ENCODE data around the gene CST3. TPM values are rescaled to one million over a fixed set of nuclear protein-coding genes. Genes with fewer than 3 reads are reported as not detected.

Gene CST3
- polyA plus RNA-seq, 3 donors from 2014 or later = 60.0 to 290 (median 289) TPM

DNA sequence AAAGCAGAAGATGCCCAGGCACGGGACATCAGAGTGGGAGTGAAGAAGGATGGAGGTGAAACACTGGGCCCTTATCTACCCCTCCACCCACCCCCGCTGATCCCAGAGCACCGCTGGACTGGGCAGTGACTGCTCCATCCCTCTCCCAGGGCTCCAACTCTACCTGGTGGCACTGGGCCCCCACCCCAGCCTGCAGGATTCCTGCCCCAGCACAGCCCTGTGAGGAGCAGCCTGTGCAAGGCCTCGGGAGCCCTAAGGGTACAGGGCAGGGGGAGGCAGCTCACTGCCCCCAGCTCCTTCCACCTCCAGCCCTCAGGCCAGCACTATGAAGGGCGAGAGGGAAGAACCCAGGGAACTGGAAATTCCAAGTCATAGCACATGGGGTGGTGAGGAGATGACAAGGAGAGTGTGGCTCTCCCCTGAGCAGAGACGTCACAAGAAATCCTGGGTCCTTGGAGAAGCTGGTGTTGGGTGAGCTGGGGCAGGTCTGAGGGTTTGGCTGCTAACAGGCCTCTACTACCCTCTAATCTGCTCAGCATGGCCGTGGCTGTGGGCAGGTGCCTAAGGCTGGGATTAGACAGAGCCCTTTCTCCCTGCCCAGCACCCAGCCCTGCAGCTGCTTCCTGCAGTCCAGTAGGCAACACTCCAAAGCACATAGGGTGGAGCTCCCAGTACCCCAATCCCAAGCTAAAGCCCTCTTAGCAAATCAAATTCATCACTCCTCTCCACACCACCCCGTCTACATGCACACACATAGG lies 3.5 kb downstream of the CST3 start:
- Mint-ChIP-seq H3K27me3 (ENCODE audit: low read depth in 3 of 3) (peaks cover under 1 to 3% (median 2%) of the 10 kb centered on the region in 3 donors), H3K4me1 (peaks cover 10 to 11% of the 10 kb centered on the region in 2 donors), H3K36me3 (no peaks in the 10 kb centered on the region), H3K4me3 (no peak overlapping the region), H3K27ac (no peak overlapping the region), H3K9me3 (peaks cover 0 to 1% (median 0%) of the 10 kb centered on the region in 6 donors)
- DNase-seq = no peak

DNA sequence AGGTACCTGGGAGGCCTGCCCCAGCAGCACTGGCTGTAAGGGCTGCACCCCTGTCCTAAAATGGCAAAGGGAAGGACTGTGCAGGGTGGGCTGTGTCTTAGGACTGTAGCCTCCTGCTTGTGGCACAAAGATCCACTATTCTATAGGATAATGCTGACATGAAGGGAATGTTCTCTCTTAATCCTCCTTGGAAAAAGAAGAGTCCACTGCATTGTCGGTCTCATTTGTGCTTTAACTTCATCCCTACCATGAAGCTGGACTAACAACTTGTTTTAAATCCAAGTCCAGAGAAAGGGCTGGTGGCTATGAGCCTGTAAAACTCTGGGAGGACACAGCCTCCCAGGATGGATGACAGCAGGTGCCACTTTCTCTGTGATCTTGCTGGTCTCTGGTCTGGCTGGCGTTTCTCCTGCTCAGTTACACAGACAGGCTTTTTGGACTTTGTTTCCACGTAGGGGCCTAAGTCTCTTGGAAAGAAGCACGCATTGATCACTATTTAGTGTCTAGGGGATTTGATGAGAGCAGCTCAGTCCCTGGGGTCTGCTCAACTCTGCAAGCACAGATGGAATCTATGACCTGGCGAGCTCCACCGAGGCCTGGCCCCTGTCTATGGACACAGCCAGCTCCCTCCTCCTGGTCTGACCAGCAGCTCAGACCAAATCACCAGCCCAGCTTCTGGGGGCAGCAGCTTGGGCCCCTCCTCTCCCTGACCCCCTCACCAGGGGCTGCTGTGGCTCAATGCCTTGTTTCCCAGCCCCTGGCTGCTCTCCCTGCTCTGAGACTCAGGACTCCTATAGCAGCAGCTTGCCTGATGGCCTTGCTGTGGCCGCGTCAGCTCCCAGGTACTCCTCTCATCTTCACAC lies 4.8 kb downstream of the CST3 start:
- Mint-ChIP-seq H3K4me1 (peaks cover 10 to 11% of the 10 kb centered on the region in 2 donors), H3K27ac (no peak overlapping the region), H3K4me3 (no peak overlapping the region), H3K9me3 (peaks cover 0 to 1% (median 0%) of the 10 kb centered on the region in 6 donors), H3K27me3 (ENCODE audit: low read depth in 3 of 3) (peaks cover 2 to 3% (median 2%) of the 10 kb centered on the region in 3 donors), H3K36me3 (peaks cover 0 to 4% (median 0%) of the 10 kb centered on the region in 3 donors)
- DNase-seq = no peak

- peaks cover 0 to 4% (median 0%) of the 10 kb centered on the region in 3 donors for H3K36me3 Mint-ChIP-seq
- peaks cover 2 to 4% (median 3%) of the 10 kb centered on the region in 3 donors for H3K27me3 Mint-ChIP-seq (ENCODE audit: low read depth in 3 of 3)
- no peak overlapping the region for H3K27ac Mint-ChIP-seq
- no peak for DNase-seq
- H3K4me3 Mint-ChIP-seq = no peak overlapping the region
- H3K4me1 Mint-ChIP-seq = peaks cover 8 to 11% of the 10 kb centered on the region in 2 donors
- peaks cover 0 to 1% (median 0%) of the 10 kb centered on the region in 6 donors for H3K9me3 Mint-ChIP-seq
These were observed 5.6 kb downstream of the CST3 start for GRCh38 chr20:23631981-23632710.

DNA sequence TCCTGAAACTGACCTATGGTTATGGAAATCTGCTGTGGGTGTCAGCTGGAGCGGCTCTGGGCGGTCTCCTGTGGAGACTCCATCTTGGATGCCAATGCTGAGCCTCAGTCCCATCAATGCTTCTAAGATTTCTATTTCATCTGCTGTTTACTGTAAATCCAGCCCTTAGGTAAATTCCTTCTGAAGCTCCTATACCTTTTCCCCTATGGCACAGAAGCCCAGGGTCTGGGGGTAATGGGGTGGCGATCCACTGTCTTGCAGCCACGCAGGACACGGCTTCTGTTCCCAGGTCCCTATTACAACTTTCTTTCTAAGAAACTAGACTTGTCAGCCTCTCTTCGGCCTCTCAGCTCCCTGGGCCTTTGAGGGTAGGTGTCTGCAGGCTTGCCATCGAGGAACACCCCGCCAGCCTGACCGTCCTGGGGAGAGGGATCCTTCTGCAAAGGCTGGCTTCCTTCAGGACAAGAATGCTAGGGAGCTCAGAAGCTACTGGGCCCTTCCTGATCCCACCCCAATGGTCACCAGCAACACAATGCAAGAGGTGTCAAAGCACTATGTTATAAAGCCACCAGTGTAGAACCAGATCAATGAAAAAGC lies 6.4 kb downstream of the CST3 start:
- Mint-ChIP-seq H3K27me3 (ENCODE audit: low read depth in 3 of 3) (peaks cover 0 to 4% (median 3%) of the 10 kb centered on the region in 3 donors), H3K27ac (peak overlapping the region in 1 of 6 donors; percentile 32), H3K36me3 (peaks cover 0 to 4% (median 0%) of the 10 kb centered on the region in 3 donors), H3K4me1 (peaks cover under 1 to 3% of the 10 kb centered on the region in 2 donors), H3K4me3 (no peak overlapping the region), H3K9me3 (peaks cover 0 to 1% (median 0%) of the 10 kb centered on the region in 6 donors)
- DNase-seq = no peak

GRCh38 chr20:23630392-23630849 lies 7.3 kb downstream of the CST3 start:
- no peaks in the 10 kb centered on the region for H3K4me1 Mint-ChIP-seq
- no peak overlapping the region for H3K27ac Mint-ChIP-seq
- H3K27me3 Mint-ChIP-seq (ENCODE audit: low read depth in 3 of 3) = peaks cover 0 to 6% (median 6%) of the 10 kb centered on the region in 3 donors
- H3K36me3 Mint-ChIP-seq = peaks cover 0 to 4% (median 0%) of the 10 kb centered on the region in 3 donors
- no peak for DNase-seq
- H3K4me3 Mint-ChIP-seq = no peak overlapping the region
- peaks cover 0 to 1% (median 0%) of the 10 kb centered on the region in 6 donors for H3K9me3 Mint-ChIP-seq

- peaks cover 0 to 4% (median 0%) of the 10 kb centered on the region in 3 donors for H3K36me3 Mint-ChIP-seq
- H3K4me1 Mint-ChIP-seq = no peaks in the 10 kb centered on the region
- peaks cover 0 to 1% (median 0%) of the 10 kb centered on the region in 6 donors for H3K9me3 Mint-ChIP-seq
- H3K27me3 Mint-ChIP-seq (ENCODE audit: low read depth in 3 of 3) = peaks cover 0 to 6% (median 6%) of the 10 kb centered on the region in 3 donors
- no peak for DNase-seq
- H3K27ac Mint-ChIP-seq = no peak overlapping the region
- H3K4me3 Mint-ChIP-seq = no peak overlapping the region
These were observed 8.0 kb downstream of the CST3 start for GRCh38 chr20:23629542-23630391.

DNA sequence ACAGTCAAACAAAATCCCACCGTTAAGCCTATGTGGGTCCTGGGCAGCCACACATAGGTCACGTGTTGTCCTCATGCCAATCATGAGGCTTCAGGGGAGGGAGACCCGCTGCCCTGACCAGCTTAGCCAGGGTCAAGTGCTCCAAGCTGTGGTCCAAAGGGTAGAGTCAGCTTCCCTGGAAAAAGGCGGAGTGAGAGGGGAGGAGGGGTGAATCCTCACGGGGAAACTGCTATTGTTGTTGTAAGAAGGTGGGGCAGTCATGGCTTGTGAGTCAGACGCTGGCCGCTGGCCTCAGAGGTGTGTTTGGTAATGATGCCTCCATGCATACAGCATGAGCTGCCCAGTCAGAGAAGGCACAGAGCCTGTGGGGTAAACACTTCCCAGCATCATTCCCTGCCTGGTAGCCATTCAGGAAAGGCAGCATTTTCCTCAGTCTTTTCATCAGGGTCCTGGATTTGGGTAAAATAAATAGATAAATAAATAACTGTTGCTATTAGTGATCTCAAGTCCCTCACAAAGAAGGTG lies 8.7 kb downstream of the CST3 start:
- no peak overlapping the region for H3K4me3 Mint-ChIP-seq
- DNase-seq = no peak
- H3K27ac Mint-ChIP-seq = no peak overlapping the region
- no peaks in the 10 kb centered on the region for H3K4me1 Mint-ChIP-seq
- H3K9me3 Mint-ChIP-seq = peaks cover 0 to 1% (median 0%) of the 10 kb centered on the region in 6 donors
- peaks cover 0 to 8% (median 6%) of the 10 kb centered on the region in 3 donors for H3K27me3 Mint-ChIP-seq (ENCODE audit: low read depth in 3 of 3)
- peaks cover 0 to 4% (median 0%) of the 10 kb centered on the region in 3 donors for H3K36me3 Mint-ChIP-seq

GRCh38 chr20:23628402-23629016 lies 9.2 kb downstream of the CST3 start:
- H3K36me3 Mint-ChIP-seq = peaks cover 0 to 4% (median 0%) of the 10 kb centered on the region in 3 donors
- no peaks in the 10 kb centered on the region for H3K4me1 Mint-ChIP-seq
- H3K4me3 Mint-ChIP-seq = no peak overlapping the region
- H3K27ac Mint-ChIP-seq = no peak overlapping the region
- H3K27me3 Mint-ChIP-seq (ENCODE audit: low read depth in 3 of 3) = peaks cover 0 to 8% (median 6%) of the 10 kb centered on the region in 3 donors
- peaks cover 0 to 1% (median 0%) of the 10 kb centered on the region in 6 donors for H3K9me3 Mint-ChIP-seq
- no peak for DNase-seq

GRCh38 chr20:23627501-23627900 lies 10.3 kb downstream of the CST3 start:
- H3K9me3 Mint-ChIP-seq = no peaks in the 10 kb centered on the region
- peaks cover 0 to 4% (median 0%) of the 10 kb centered on the region in 3 donors for H3K36me3 Mint-ChIP-seq
- peaks cover 0 to 8% (median 6%) of the 10 kb centered on the region in 3 donors for H3K27me3 Mint-ChIP-seq (ENCODE audit: low read depth in 3 of 3)
- no peak overlapping the region for H3K4me3 Mint-ChIP-seq
- peaks cover 4 to 6% of the 10 kb centered on the region in 2 donors for H3K4me1 Mint-ChIP-seq
- no peak overlapping the region for H3K27ac Mint-ChIP-seq
- no peak for DNase-seq

- peaks cover 0 to 8% (median 6%) of the 10 kb centered on the region in 3 donors for H3K27me3 Mint-ChIP-seq (ENCODE audit: low read depth in 3 of 3)
- peaks cover 0 to 4% (median 0%) of the 10 kb centered on the region in 3 donors for H3K36me3 Mint-ChIP-seq
- DNase-seq = no peak
- H3K27ac Mint-ChIP-seq = no peak overlapping the region
- H3K4me1 Mint-ChIP-seq = peaks cover 4 to 6% of the 10 kb centered on the region in 2 donors
- H3K4me3 Mint-ChIP-seq = no peak overlapping the region
- no peaks in the 10 kb centered on the region for H3K9me3 Mint-ChIP-seq
These were observed 11.6 kb downstream of the CST3 start for GRCh38 chr20:23626040-23626620.

DNA sequence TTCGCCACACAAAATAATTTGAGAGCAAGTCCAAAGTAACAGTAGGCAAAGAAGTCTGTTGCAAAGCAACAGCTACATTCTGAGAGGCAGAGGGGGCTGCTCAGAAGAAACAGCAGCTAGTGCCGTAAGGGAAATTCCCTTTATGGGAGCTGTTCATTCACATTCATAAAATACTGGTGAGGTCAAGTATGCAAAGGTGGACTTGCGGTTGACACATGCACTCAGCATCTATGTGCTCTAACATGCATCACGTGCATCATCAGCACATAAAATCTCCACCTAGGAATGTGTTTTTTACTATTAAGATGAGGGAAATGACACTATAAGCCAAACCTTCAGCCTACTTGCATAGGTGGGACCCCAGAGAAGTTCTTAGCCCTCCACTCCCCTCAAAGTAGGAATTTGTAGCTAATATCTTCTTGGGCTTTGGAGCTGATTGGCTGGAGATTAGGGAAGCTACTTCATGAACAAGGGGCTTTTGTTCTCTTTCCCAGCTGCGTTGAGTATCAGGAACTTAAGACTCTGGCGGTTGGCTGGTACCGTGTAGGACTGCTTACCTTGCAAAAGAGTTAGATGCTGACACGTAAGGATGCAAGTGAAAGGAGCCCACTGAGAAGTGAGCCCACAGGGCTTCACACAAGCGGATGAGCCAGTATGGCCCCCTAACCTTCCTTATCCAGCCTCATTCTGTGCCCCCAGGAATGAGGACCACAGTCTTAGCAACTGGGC lies 12.4 kb downstream of the CST3 start:
- Mint-ChIP-seq H3K4me3 (no peak overlapping the region), H3K9me3 (no peaks in the 10 kb centered on the region), H3K27me3 (ENCODE audit: low read depth in 3 of 3) (peaks cover 0 to 8% (median 6%) of the 10 kb centered on the region in 3 donors), H3K4me1 (peaks cover 4 to 6% of the 10 kb centered on the region in 2 donors), H3K27ac (no peak overlapping the region), H3K36me3 (peaks cover 0 to 4% (median 0%) of the 10 kb centered on the region in 3 donors)
- no peak for DNase-seq

Measured in immature natural killer cell (primary cell).